NCI-H2227 (cell line): ENCODE results near the gene ARHGAP44.
"Not testable (repeated sequence)": the region's sequence is repeated elsewhere in the genome, so short reads cannot be mapped to it uniquely, and the experiment has no call there.

Experiments
- DNase-seq: peaks from one replicate; lab custom pipeline; 2025; ENCODE audit not compliant: unreplicated experiment; lab: John Stamatoyannopoulos, UW

Gene ARHGAP44

GRCh38 chr17:12814718-12815117 lies 25.4 kb downstream of the ARHGAP44 start:
- DNase-seq: no peak

- DNase-seq: no peak
Measured at GRCh38 chr17:12815642-12816141, 26.4 kb downstream of the ARHGAP44 start.

DNA sequence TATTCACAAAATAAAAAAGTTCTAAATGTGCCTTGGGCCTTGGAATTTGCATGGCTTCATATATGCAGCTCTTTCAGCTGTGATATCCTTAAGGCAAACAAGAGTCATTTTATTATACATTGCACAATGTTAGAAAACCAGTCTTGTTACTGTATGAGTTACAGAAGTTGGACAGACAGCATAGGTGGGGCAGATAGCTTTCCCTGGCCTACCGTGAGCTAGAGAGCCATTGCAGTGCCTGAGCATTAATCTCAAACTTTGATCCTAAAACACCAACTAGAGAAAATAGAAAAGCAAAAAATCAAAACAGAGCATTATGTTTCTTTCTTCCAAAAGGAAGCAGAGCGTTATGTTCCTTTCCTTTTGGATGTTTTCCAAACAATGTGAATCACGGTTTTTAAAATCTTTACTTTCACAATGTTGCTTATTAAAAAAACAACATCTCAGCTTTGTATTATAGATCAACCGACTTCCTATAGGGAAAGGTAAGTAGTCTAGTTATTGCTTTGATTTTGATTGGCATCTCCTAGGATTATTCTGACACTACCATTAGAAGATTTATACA lies 32.2 kb downstream of the ARHGAP44 start:
- no peak for DNase-seq

DNA sequence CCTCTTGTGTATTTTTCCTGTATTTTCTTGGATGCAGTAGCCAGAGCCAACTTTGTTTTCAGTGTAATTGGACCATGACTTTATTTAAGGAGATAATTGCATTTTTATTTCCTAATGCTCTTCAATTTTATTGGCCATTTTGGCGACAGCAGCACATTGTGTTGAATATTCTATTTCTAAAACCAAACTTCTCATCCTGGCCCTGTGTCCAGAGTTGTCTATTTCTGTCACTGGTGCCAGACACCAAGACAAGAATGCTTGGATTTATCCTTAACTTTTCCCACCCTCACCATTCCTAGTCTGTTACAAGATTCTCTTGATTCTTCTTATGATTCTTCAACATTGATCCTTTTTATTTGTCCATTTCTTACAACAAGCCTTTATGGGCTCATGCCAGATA lies 37.1 kb downstream of the ARHGAP44 start:
- no peak for DNase-seq

DNA sequence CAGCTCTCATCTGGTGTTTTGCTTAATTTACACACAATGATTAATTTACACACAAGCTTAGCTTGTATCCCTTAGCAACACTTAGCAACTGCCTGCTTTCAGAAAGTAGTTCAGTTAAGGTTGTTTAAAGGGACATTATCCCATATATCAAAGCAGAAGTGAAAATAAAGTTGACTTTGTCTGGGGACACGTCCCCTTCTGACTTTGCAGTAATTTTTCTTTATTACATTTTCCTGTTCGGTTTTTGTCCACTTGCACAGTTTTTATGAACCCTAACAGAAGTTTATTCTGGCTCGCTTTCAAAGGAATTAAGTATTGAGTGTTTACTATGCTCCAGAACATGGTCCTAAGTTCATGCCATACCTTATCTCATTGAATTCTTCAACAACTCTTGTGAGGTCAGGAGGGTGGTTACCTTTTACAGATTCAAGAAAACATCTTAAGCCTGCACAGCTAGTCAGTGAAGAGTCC lies 41.5 kb downstream of the ARHGAP44 start:
- no peak for DNase-seq

- DNase-seq: no peak
Measured at GRCh38 chr17:12831839-12832238, 42.5 kb downstream of the ARHGAP44 start.

DNA sequence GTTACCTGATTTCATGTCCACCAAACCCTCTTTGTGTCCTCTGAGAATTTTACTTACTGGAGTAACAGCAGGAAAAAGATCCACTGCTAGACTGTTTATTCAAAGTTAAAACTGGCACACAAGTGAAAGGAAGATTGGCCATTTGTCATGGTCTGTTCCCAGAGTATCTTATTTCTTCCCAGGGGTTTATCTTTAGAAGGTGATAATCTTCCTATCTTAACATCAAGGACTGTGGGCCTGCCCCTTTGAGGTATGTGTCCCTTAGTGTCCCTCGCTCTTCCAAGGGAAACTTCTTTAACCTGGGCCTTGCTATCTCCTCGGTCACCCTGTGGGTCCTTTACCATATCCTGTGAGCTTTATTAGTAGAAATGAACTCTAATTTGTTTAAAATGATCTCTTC lies 49.7 kb downstream of the ARHGAP44 start:
- no peak for DNase-seq

DNA sequence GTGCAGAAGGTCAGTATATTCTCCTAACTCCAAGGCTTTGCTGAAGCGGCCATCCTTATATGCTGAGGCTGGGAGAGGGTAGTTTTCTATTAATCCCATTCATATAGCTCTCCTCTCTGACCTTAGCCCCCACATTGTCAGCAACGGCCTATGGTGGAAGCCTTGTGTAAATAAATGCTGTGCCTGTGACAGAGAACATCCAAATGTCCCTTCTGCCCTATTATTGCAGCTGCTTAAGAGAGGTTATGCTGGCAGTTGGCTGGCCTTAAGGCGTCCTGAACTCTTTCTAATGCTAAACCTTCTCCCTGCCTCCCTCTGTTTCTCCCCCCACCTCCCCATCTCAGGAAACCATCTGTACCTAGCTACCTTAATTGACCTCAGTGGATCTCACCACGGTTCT lies 53.6 kb downstream of the ARHGAP44 start:
- DNase-seq: no peak

- no peak for DNase-seq
Measured at GRCh38 chr17:12850996-12851395, 61.7 kb downstream of the ARHGAP44 start.

DNA sequence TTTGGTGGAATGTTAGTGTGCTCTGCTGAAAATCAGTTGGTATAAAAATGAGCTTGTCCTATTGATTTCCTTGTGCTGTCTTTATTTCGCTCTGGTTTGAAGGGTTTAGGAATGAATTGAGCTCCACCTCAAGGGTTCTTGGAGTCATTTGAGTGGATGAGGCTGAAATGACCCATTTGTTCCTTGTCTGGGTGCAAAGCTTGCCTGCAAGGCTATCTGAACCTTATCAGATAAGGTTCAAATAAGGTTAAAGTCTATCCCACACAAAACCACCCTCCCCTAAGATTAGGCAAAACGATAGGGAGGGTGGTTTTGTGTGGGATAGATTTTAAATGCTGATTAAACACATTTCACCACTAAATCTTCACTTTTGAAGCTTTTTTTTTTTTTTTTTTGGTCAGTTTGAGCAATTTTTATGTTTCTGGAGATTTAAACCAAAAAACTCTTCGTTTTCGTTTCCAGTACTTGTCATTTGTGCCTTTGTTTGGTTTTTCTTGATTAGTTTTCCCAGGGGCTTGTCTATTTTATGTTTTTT lies 62.7 kb downstream of the ARHGAP44 start:
- DNase-seq: no peak

- no peak for DNase-seq
Measured at GRCh38 chr17:12853921-12854320, 64.6 kb downstream of the ARHGAP44 start.

GRCh38 chr17:12856416-12856815 lies 67.1 kb downstream of the ARHGAP44 start:
- DNase-seq: no peak

DNA sequence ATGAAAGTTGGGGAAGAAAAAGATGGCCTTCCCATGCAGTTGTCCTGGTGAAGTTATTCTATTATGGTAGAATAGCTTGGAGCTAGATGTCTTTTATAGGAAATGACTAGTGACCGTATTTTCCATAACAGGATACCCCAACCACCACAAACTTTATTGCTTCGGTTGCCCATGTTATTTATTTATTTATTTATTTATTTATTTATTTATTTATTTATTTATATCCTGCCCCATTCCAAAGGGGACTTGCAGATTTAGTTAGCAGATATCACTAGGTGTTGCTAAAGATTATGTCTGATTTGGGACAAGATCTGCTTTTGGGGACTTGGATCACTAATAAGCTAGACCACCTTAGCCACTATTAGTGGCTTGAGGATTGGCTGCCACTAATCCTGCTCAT lies 68.3 kb downstream of the ARHGAP44 start:
- DNase-seq: no peak

DNA sequence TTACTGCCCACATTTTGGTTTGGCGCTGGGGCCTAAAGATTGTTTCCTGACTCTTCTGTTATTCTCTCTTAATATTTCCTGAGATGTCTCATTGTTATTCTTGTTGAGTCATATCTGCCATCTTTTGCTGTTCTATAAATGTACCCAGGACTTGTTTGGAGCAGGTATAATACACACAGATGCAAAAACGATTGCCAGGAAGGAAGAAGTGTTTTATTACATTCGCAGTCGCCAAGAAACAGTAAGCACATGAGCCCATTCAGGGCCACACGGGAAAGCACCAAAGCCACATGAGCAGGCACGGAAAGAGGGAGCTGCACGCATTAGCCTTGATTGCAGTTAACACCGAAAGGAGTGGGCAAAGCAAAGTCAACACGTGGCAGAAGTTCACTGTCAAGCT lies 70.2 kb downstream of the ARHGAP44 start:
- no peak for DNase-seq

GRCh38 chr17:12865769-12866168 lies 76.5 kb downstream of the ARHGAP44 start:
- no peak for DNase-seq

DNA sequence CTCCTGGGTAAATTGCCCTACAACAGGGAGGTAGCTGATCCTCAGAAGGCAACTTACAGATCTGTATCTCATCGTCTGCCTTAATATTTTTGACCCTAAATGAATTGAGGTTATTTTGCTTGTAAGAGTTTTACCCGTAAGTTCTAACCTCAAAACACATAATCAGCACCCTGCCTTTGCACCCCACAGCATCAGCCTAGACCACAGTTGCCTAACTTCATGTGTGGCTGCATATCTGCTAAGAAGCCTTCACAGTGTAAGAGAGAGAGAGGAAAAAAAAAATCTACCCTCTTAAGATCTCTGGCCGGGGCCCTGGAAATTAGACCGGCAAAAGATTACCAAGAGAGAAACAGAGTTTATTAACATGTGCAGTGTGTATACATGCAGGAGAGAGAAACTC lies 76.9 kb downstream of the ARHGAP44 start:
- no peak for DNase-seq

GRCh38 chr17:12867726-12868125 lies 78.4 kb downstream of the ARHGAP44 start:
- no peak for DNase-seq

GRCh38 chr17:12873415-12874125 lies 84.3 kb downstream of the ARHGAP44 start:
- DNase-seq: not testable (repeated sequence)

- DNase-seq: no peak
Measured at GRCh38 chr17:12877953-12878669, 88.8 kb downstream of the ARHGAP44 start.

DNA sequence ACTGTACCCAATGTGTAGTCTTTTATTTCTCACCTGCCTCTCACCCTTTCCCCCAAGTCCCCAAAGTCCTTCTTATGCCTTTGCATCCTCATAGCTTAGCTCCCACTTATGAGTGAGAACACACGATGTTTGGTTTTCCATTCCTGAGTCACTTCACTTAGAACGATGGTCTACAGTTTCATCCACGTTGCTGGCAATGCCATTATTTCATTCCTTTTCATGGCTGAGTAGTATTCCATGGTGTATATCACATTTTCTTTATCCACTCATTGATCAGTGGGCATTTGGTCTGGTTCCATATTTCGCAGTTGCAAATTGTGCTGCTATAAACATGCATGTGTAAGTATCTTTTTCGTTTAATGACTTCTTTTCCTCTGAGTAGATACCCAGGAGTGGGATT lies 89.8 kb downstream of the ARHGAP44 start:
- DNase-seq: not testable (repeated sequence)

- no peak for DNase-seq
Measured at GRCh38 chr17:12883472-12883871, 94.2 kb downstream of the ARHGAP44 start.

- DNase-seq: no peak
Measured at GRCh38 chr17:12887088-12887487, 97.8 kb downstream of the ARHGAP44 start.
